HepG2 (cell line): Measurements from ENCODE around the gene TENM3. TPM values are rescaled to one million over a fixed set of nuclear protein-coding genes. Genes with fewer than 3 reads are reported as not detected.

Experiments used
- ATAC-seq: fragments of 200-7000 bp; cut with Tn5 transposase; 3 replicates; pipeline ENCODE4 v1.9.1; 2020; ENCODE audit warnings: mild to moderate bottlenecking, moderate library complexity
- BruUV-seq: library from RNA; stranded (reverse); fragments of 400-500 nt; replicated peaks from 2 replicates; lab custom pipeline; 2021; lab: Mats Ljungman, UMichigan
- CTCF ChIA-PET: fragments of 300-600 bp; formaldehyde crosslinking; extraction: SDS; loops from one replicate; lab custom pipeline; 2021; ENCODE audit warnings: low total read pairs, inconsistent platforms, low intra/inter-chr PET ratio; lab: Yijun Ruan, JAX
- POLR2A ChIA-PET: fragments of 350-600 bp; sonication (Branson Sonifier 250); formaldehyde crosslinking; loops from one replicate; lab custom pipeline; 2020; ENCODE audit warnings: antibody characterized with exemption, inconsistent platforms; lab: Yijun Ruan, JAX
- DNase-seq: peaks from one replicate; pipeline ENCODE4 v3.0.0-alpha.2; 2015; ENCODE audit warnings: low spot score
- FAIRE-seq: peaks from 3 replicates; lab custom pipeline; 2011; peaks lifted over from hg19 to GRCh38; lab: Jason Lieb, UNC
- H2AFZ ChIP-seq: one replicate; pipeline ENCODE4 v1.6.1; 2011; ENCODE audit warnings: low read length, inconsistent platforms
- H3K27ac ChIP-seq: fragments of 300-600 bp; 3 replicates; pipeline ENCODE4 v1.8.0; 2011; ENCODE audit warnings: mixed run types, mild to moderate bottlenecking, mixed read lengths, low read length, inconsistent platforms; ENCODE audit not compliant: insufficient read depth; ENCODE audit errors: extremely low read length
- H3K27me3 ChIP-seq, 2 experiments: fragments of 200-600 bp in 1 of 2; 2 replicates in 1 of 2; 3 replicates in 1 of 2; pipeline versions ENCODE4 v1.6.0 to v1.8.0; 2011; ENCODE audit warnings: low read length in 2 of 2, mild to moderate bottlenecking in 2 of 2, moderate library complexity in 2 of 2, inconsistent platforms in 1 of 2; ENCODE audit not compliant: insufficient read depth in 2 of 2, control insufficient read depth in 1 of 2
- H3K36me3 ChIP-seq, 2 experiments: fragments of 200-600 bp in 1 of 2; replicated peaks in 1 of 2; 2 replicates in 1 of 2; 3 replicates in 1 of 2; pipeline versions ENCODE4 v1.5.1 to v1.8.0; 2011; ENCODE audit warnings: low read length in 2 of 2, inconsistent platforms in 1 of 2; ENCODE audit not compliant: insufficient read depth in 2 of 2, control insufficient read depth in 1 of 2
- H3K4me1 ChIP-seq: 2 replicates; pipeline ENCODE4 v1.5.1; 2012; ENCODE audit warnings: low read length, inconsistent platforms; ENCODE audit not compliant: insufficient read depth
- H3K4me2 ChIP-seq: 2 replicates; pipeline ENCODE4 v1.6.0; 2011; ENCODE audit warnings: low read depth, low read length, inconsistent platforms
- H3K4me3 ChIP-seq, 3 experiments: fragments of 200-600 bp in 1 of 3; sonication (generic), shearing (Covaris generic) in 1 of 3; replicated peaks in 1 of 3; 2 replicates each; pipeline ENCODE4 v1.5.1; 2011 to 2016; ENCODE audit warnings: low read length in 3 of 3, inconsistent platforms in 2 of 3, low read depth in 2 of 3, mild to moderate bottlenecking in 2 of 3, control low read depth in 1 of 3, mixed read lengths in 1 of 3; ENCODE audit not compliant: insufficient read depth in 1 of 3
- H3K79me2 ChIP-seq: one replicate; pipeline ENCODE4 v1.6.1; 2011; ENCODE audit warnings: low read length, inconsistent platforms; ENCODE audit not compliant: insufficient read depth
- H3K9ac ChIP-seq: 2 replicates; pipeline ENCODE4 v1.6.0; 2011; ENCODE audit warnings: mild to moderate bottlenecking, low read depth, low read length, inconsistent platforms; ENCODE audit not compliant: insufficient read depth
- H3K9me3 ChIP-seq: 2 replicates; pipeline ENCODE4 v1.5.1; 2012; ENCODE audit warnings: mild to moderate bottlenecking, low read length
- H4K20me1 ChIP-seq: 2 replicates; pipeline ENCODE4 v1.6.0; 2011; ENCODE audit warnings: inconsistent platforms, mild to moderate bottlenecking, low read length, moderate library complexity; ENCODE audit not compliant: insufficient read depth
- ATF1 ChIP-seq: IDR thresholded peaks from 2 replicates; pipeline ENCODE4 v1.6.1; 2016; ENCODE audit warnings: mild to moderate bottlenecking, control low read depth
- CEBPB ChIP-seq: IDR thresholded peaks from 2 replicates; pipeline ENCODE4 v1.6.1; 2011; ENCODE audit warnings: low read depth, low read length, improper control_type of control experiment, borderline replicate concordance
- ELF1 ChIP-seq: sonication (generic); formaldehyde crosslinking; IDR thresholded peaks from 2 replicates; pipeline ENCODE4 v1.4.0; 2020; ENCODE audit warnings: missing genetic modification reagents
- MAF1 ChIP-seq: sonication (generic); formaldehyde crosslinking; IDR thresholded peaks from 2 replicates; pipeline ENCODE4 v1.5.0; 2020; ENCODE audit warnings: missing genetic modification reagents, borderline replicate concordance
- RBFOX2 ChIP-seq: fragments of 200-400 bp; formaldehyde crosslinking; IDR thresholded peaks from 2 replicates; pipeline ENCODE4 v1.6.1; 2017; ENCODE audit warnings: low read depth, mild to moderate bottlenecking, low read length
- SPEN ChIP-seq: sonication (generic); formaldehyde crosslinking; IDR thresholded peaks from 2 replicates; pipeline ENCODE4 v1.5.1; 2020; ENCODE audit warnings: low read depth, mild to moderate bottlenecking, missing genetic modification reagents
- ZFX ChIP-seq: sonication (generic); formaldehyde crosslinking; IDR thresholded peaks from 2 replicates; pipeline ENCODE4 v1.4.0; 2020; ENCODE audit warnings: mild to moderate bottlenecking, low read depth, missing genetic modification reagents, moderate library complexity
- ZNF180 ChIP-seq: sonication (generic); formaldehyde crosslinking; IDR thresholded peaks from 2 replicates; pipeline ENCODE4 v1.4.0; 2020; ENCODE audit warnings: low read depth, missing genetic modification reagents, borderline replicate concordance
- ZNF335 ChIP-seq: sonication (generic); formaldehyde crosslinking; IDR thresholded peaks from 2 replicates; pipeline ENCODE4 v1.4.0; 2020; ENCODE audit warnings: missing genetic modification reagents
- ZNF574 ChIP-seq: sonication (generic); formaldehyde crosslinking; IDR thresholded peaks from 2 replicates; pipeline ENCODE4 v1.4.0; 2020; ENCODE audit warnings: missing genetic modification reagents
- ZNF772 ChIP-seq: sonication (generic); formaldehyde crosslinking; IDR thresholded peaks from 2 replicates; pipeline ENCODE4 v1.5.0; 2020; ENCODE audit warnings: mild to moderate bottlenecking, missing genetic modification reagents
- WGBS: methylation state at CpG from one replicate; pipeline ENCODE4 v1.1.6; 2017; ENCODE audit warnings: low lambda C conversion rate; 5-methylcytosine and 5-hydroxymethylcytosine counted together
- in situ Hi-C: cut with HindIII; loops from 2 replicates; pipeline ENCODE4 v1.10.0; 2017; ENCODE audit warnings: low pct_unique_long_range_greater_than_20kb; ENCODE audit not compliant: extremely low pct_ligation_motif_present
- intact Hi-C: fragments of 100-400 bp; cut with micrococcal nuclease; formaldehyde crosslinking; loops from one replicate; pipeline ENCODE4 v1.10.0; 2022; ENCODE audit not compliant: unreplicated experiment
- polyA plus RNA-seq, 8 experiments: library from polyadenylated mRNA; depleted of rRNA in 3 of 8; stranded (reverse) in 7 of 8; unstranded in 1 of 8; fragments of >200 nt; fragmentation: Illumina TruSeq in 4 of 8; extraction: Trizol in 4 of 8; gene quantifications; 2 replicates each; pipeline versions ENCODE4 v1.2.1 to v1.2.3, GENCODE V29; 2011 to 2016; ENCODE audit warnings: low read depth in 4 of 8, missing spikeins in 1 of 8, mixed read lengths in 1 of 8; ENCODE audit not compliant: insufficient read depth in 1 of 8
- total RNA-seq, 5 experiments: library from RNA; depleted of rRNA; stranded (reverse); fragments of >200 nt; fragmentation: Illumina TruSeq; extraction: Trizol; gene quantifications; 2 replicates each; pipeline ENCODE4 v1.2.3, GENCODE V29; 2016; ENCODE audit warnings: low read depth in 1 of 5
- TF ChIP-seq, protein P1 (sequence below): IDR thresholded peaks from 2 replicates; pipeline ENCODE4 v1.6.1; 2016; ENCODE audit warnings: control low read depth
- TF ChIP-seq, protein P2 (sequence below): IDR thresholded peaks from 2 replicates; pipeline ENCODE4 v1.6.1; 2016; ENCODE audit warnings: missing compliant biosample characterization, missing genetic modification reagents, borderline replicate concordance

Gene TENM3
- total and polyA plus RNA-seq, 2 of the 13 experiments (the other 11 are each of a cell fraction or from before 2014, with no cell fraction given) = 0.04 TPM; not detected in 1

- TF ChIP-seq CEBPB (peak; percentile 89), ELF1 (CRISPR knock-in tag) (no peak)
These were observed 339.0 kb downstream of the TENM3 start (continued) for GRCh38 chr4:182582245-182582644.

- no peak overlapping the region for H3K9ac ChIP-seq
- H3K4me3 ChIP-seq = no peak overlapping the region
- H3K4me1 ChIP-seq = no peaks in the 10 kb centered on the region
- no peaks in the 10 kb centered on the region for H4K20me1 ChIP-seq
- in situ Hi-C loops = no loop called here
- no peak overlapping the region for H3K27ac ChIP-seq
- ChIA-PET POLR2A (no interaction called here), CTCF (no interaction called here)
- H2AFZ ChIP-seq = no peak overlapping the region
- H3K79me2 ChIP-seq = no peaks in the 10 kb centered on the region
- no peaks in the 10 kb centered on the region; a peak in 1 of 5 replicates for H3K27me3 ChIP-seq
- FAIRE-seq (no peak), DNase-seq (no peak), ATAC-seq (no peak)
- WGBS = 39% methylated on average over 3 of the region's 3 CpGs
- TF ChIP-seq, protein P1, sequence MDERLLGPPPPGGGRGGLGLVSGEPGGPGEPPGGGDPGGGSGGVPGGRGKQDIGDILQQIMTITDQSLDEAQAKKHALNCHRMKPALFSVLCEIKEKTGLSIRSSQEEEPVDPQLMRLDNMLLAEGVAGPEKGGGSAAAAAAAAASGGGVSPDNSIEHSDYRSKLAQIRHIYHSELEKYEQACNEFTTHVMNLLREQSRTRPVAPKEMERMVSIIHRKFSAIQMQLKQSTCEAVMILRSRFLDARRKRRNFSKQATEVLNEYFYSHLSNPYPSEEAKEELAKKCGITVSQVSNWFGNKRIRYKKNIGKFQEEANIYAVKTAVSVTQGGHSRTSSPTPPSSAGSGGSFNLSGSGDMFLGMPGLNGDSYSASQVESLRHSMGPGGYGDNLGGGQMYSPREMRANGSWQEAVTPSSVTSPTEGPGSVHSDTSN (CRISPR knock-in tag) = no peak
- TF ChIP-seq ZNF772 (CRISPR knock-in tag) = no peak
- TF ChIP-seq SPEN = no peak
- no peak for TF ChIP-seq ZFX
- TF ChIP-seq, protein P2, sequence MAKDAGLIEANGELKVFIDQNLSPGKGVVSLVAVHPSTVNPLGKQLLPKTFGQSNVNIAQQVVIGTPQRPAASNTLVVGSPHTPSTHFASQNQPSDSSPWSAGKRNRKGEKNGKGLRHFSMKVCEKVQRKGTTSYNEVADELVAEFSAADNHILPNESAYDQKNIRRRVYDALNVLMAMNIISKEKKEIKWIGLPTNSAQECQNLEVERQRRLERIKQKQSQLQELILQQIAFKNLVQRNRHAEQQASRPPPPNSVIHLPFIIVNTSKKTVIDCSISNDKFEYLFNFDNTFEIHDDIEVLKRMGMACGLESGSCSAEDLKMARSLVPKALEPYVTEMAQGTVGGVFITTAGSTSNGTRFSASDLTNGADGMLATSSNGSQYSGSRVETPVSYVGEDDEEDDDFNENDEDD (CRISPR knock-in tag) = no peak
- no peak for TF ChIP-seq ZNF574 (CRISPR knock-in tag)
- no peak for TF ChIP-seq ZNF180 (CRISPR knock-in tag)
- no peak for TF ChIP-seq MAF1 (CRISPR knock-in tag)
- no peak for TF ChIP-seq ATF1
- no peak for TF ChIP-seq RBFOX2
- no peak for TF ChIP-seq ZNF335 (CRISPR knock-in tag)
- no peaks in the 10 kb centered on the region for H3K36me3 ChIP-seq
- BruUV-seq = no TSS peak
- H3K4me2 ChIP-seq = no peak overlapping the region
- no peaks in the 10 kb centered on the region for H3K9me3 ChIP-seq
- intact Hi-C loops = no loop called here
These were observed 340.7 kb downstream of the TENM3 start for GRCh38 chr4:182583703-182584415.
